Caco-2 (cell line): ENCODE data around the gene MCTP1. TPM values are rescaled to one million over a fixed set of nuclear protein-coding genes. Genes with fewer than 3 reads are reported as not detected.
A peak's percentile ranks its signal among the peaks of the same experiment; 100 is the strongest.

Source experiments
- BruUV-seq: library from RNA; stranded (reverse); fragments of 400-500 nt; replicated peaks from 2 replicates; lab custom pipeline; 2021; lab: Mats Ljungman, UMichigan
- CTCF ChIA-PET: fragments of 300-600 bp; sonication (Branson Sonifier 250); formaldehyde crosslinking; loops from one replicate; lab custom pipeline; 2022; ENCODE audit warnings: antibody characterized with exemption; lab: Charles Lee
- POLR2A ChIA-PET: fragments of 300-600 bp; sonication (Branson Sonifier 250); formaldehyde crosslinking; loops from one replicate; lab custom pipeline; 2022; ENCODE audit warnings: antibody characterized with exemption; lab: Charles Lee
- DNase-seq, 2 experiments: peaks; one replicate each; pipeline versions ENCODE4 v3.0.0 to v3.0.0-alpha.2; 2020 to 2022
- H3K27me3 ChIP-seq: replicated peaks from 2 replicates; pipeline ENCODE4 v1.6.0; 2011; ENCODE audit warnings: low read length; ENCODE audit not compliant: control insufficient read depth, insufficient read depth
- H3K36me3 ChIP-seq: 2 replicates; pipeline ENCODE4 v1.5.1; 2011; ENCODE audit warnings: low read length; ENCODE audit not compliant: control insufficient read depth, insufficient read depth
- H3K4me1 ChIP-seq: fragments of 250-450 bp; sonication (Bioruptor Pico); 2 replicates; pipeline ENCODE4 v1.5.1; 2020; ENCODE audit warnings: mild to moderate bottlenecking
- H3K4me3 ChIP-seq: 2 replicates; pipeline ENCODE4 v1.5.1; 2011; ENCODE audit warnings: low read depth, mild to moderate bottlenecking, control low read depth, low read length
- H3K9me3 ChIP-seq: fragments of 250-450 bp; sonication (Bioruptor Pico); 2 replicates; pipeline ENCODE4 v1.5.1; 2020; ENCODE audit warnings: mild to moderate bottlenecking, moderate library complexity
- H3K27ac Mint-ChIP-seq: one replicate; pipeline ENCODE4 v1.8.0; 2022; ENCODE audit warnings: mixed read lengths; ENCODE audit not compliant: unreplicated experiment
- H3K27me3 Mint-ChIP-seq: one replicate; pipeline ENCODE4 v1.8.0; 2022; ENCODE audit warnings: mixed read lengths; ENCODE audit not compliant: insufficient read depth, unreplicated experiment
- H3K36me3 Mint-ChIP-seq: one replicate; pipeline ENCODE4 v1.8.0; 2022; ENCODE audit warnings: mild to moderate bottlenecking, mixed read lengths; ENCODE audit not compliant: insufficient read depth, unreplicated experiment
- H3K4me1 Mint-ChIP-seq: one replicate; pipeline ENCODE4 v1.8.0; 2022; ENCODE audit warnings: low read depth, mixed read lengths; ENCODE audit not compliant: unreplicated experiment
- H3K4me3 Mint-ChIP-seq: one replicate; pipeline ENCODE4 v1.8.0; 2022; ENCODE audit warnings: mild to moderate bottlenecking, moderate library complexity, mixed read lengths; ENCODE audit not compliant: unreplicated experiment
- H3K9me3 Mint-ChIP-seq: one replicate; pipeline ENCODE4 v1.8.0; 2022; ENCODE audit warnings: mixed read lengths; ENCODE audit not compliant: unreplicated experiment
- CTCF ChIP-seq, 2 experiments: fragments of 200-600 bp in 1 of 2; IDR thresholded peaks; 1 replicate in 1 of 2; 2 replicates in 1 of 2; pipeline versions ENCODE4 v1.5.1 to v1.8.0; 2011 to 2022; ENCODE audit warnings: antibody characterized with exemption in 1 of 2, control low read depth in 1 of 2, inconsistent platforms in 1 of 2, low read depth in 1 of 2, low read length in 1 of 2, mild to moderate bottlenecking in 1 of 2, moderate library complexity in 1 of 2; ENCODE audit not compliant: insufficient read depth in 1 of 2, severe bottlenecking in 1 of 2, unreplicated experiment in 1 of 2
- intact Hi-C: fragments of 100-400 bp; cut with micrococcal nuclease; formaldehyde crosslinking; loops from one replicate; pipeline ENCODE4 v1.10.0; 2022; ENCODE audit not compliant: unreplicated experiment
- total RNA-seq: library from RNA; stranded (reverse); gene quantifications from 2 replicates; pipeline ENCODE4 v1.2.3, GENCODE V29; 2022

The MCTP1 gene
- total RNA-seq, 1 experiment from 2014 or later: 3.2 TPM

- Histone ChIP-seq H3K27me3 (no peaks in the 10 kb centered on the region), H3K4me1 (no peaks in the 10 kb centered on the region), H3K4me3 (no peak overlapping the region), H3K36me3 (no peaks in the 10 kb centered on the region), H3K9me3 (0 out of 2 replicates have a peak, but pooled peaks cover 7% of the 10 kb centered on the region)
- H3K4me1 Mint-ChIP-seq: no peaks in the 10 kb centered on the region
- no peak overlapping the region for H3K27ac Mint-ChIP-seq
- TF ChIP-seq CTCF (IDR thresholded peaks at IDR 0.05; ENCODE audit: insufficient read depth in 1 of 2, low read depth in 1 of 2, low read length in 1 of 2, severe bottlenecking in 1 of 2, unreplicated experiment in 1 of 2): no peak
- H3K9me3 Mint-ChIP-seq: peaks cover 10% of the 10 kb centered on the region
- ChIA-PET CTCF (no interaction called here), POLR2A (no interaction called here)
- intact Hi-C loops: no loop called here
- peaks cover 8% of the 10 kb centered on the region for H3K27me3 Mint-ChIP-seq
- BruUV-seq: no TSS peak
- no peak for DNase-seq
- no peaks in the 10 kb centered on the region for H3K36me3 Mint-ChIP-seq
- no peak overlapping the region for H3K4me3 Mint-ChIP-seq
Observed at GRCh38 chr5:94976853-94977252, 308.0 kb downstream of the MCTP1 start.

- Histone ChIP-seq H3K27me3 (no peaks in the 10 kb centered on the region), H3K36me3 (no peaks in the 10 kb centered on the region), H3K4me3 (no peak overlapping the region), H3K9me3 (0 out of 2 replicates have a peak, but pooled peaks cover under 1% of the 10 kb centered on the region), H3K4me1 (no peaks in the 10 kb centered on the region)
- Mint-ChIP-seq H3K4me3 (no peak overlapping the region), H3K9me3 (peaks cover 10% of the 10 kb centered on the region), H3K27ac (no peak overlapping the region), H3K36me3 (no peaks in the 10 kb centered on the region), H3K4me1 (no peaks in the 10 kb centered on the region), H3K27me3 (peaks cover 9% of the 10 kb centered on the region)
- DNase-seq: no peak
- POLR2A ChIA-PET: no interaction called here
- TF ChIP-seq CTCF (IDR thresholded peaks at IDR 0.05; ENCODE audit: insufficient read depth in 1 of 2, low read depth in 1 of 2, low read length in 1 of 2, severe bottlenecking in 1 of 2, unreplicated experiment in 1 of 2): no peak
- CTCF ChIA-PET: no interaction called here
- no TSS peak for BruUV-seq
- intact Hi-C loops: no loop called here
Observed at GRCh38 chr5:94972268-94972667, 312.6 kb downstream of the MCTP1 start.

GRCh38 chr5:94969174-94969573 is 315.7 kb downstream of the MCTP1 start:
- DNase-seq: peak in 1 of 2 experiments; percentile 1

More at GRCh38 chr5:94969174-94969573, 315.7 kb downstream of the MCTP1 start:
- no TSS peak for BruUV-seq
- Histone ChIP-seq H3K4me3 (no peak overlapping the region), H3K4me1 (no peaks in the 10 kb centered on the region), H3K27me3 (no peaks in the 10 kb centered on the region), H3K36me3 (no peaks in the 10 kb centered on the region), H3K9me3 (no peaks in the 10 kb centered on the region)
- Mint-ChIP-seq H3K4me3 (no peak overlapping the region), H3K27me3 (peaks cover 9% of the 10 kb centered on the region), H3K27ac (no peak overlapping the region), H3K4me1 (no peaks in the 10 kb centered on the region), H3K36me3 (no peaks in the 10 kb centered on the region), H3K9me3 (no peaks in the 10 kb centered on the region)
- intact Hi-C loops: loop anchor here (10.0 kb wide), 2 partner anchors 146 to 506 kb away; no protein-coding TSS in a partner anchor
- POLR2A ChIA-PET: no interaction called here
- CTCF ChIA-PET: interaction anchor here (2.1 kb wide), 1 partner anchor 294 kb away, joined by 19 read pairs; no protein-coding TSS in a partner anchor
- TF ChIP-seq CTCF (IDR thresholded peaks at IDR 0.05; ENCODE audit: insufficient read depth in 1 of 2, low read depth in 1 of 2, low read length in 1 of 2, severe bottlenecking in 1 of 2, unreplicated experiment in 1 of 2): peak in 1 of 2 experiments; percentile 6
